GM23338 (cell line): ENCODE data around the gene IMMP2L. TPM values are rescaled to one million over a fixed set of nuclear protein-coding genes. Genes with fewer than 3 reads are reported as not detected.

Experiments used
- ATAC-seq: fragments of 200-7000 bp; cut with Tn5 transposase; 3 replicates; pipeline ENCODE4 v1.9.1; 2020
- DNase-seq: peaks from one replicate; pipeline ENCODE4 v3.0.0-alpha.2; 2015; ENCODE audit warnings: low spot score
- H2AFZ ChIP-seq: fragments of 200-600 bp; sonication (generic); 2 replicates; pipeline ENCODE4 v1.8.0; 2016; ENCODE audit warnings: antibody characterized with exemption, mild to moderate bottlenecking, moderate library complexity
- H3F3A ChIP-seq: fragments of 200-600 bp; sonication (generic); replicated peaks from 2 replicates; pipeline ENCODE4 v1.8.0; 2017; ENCODE audit warnings: antibody characterized with exemption, mixed run types, low read depth
- H3K27ac ChIP-seq: fragments of 200-600 bp; sonication (generic); 2 replicates; pipeline ENCODE4 v1.6.1; 2016; ENCODE audit warnings: low read depth
- H3K27me3 ChIP-seq: fragments of 200-600 bp; sonication (generic); 2 replicates; pipeline ENCODE4 v1.8.0; 2016; ENCODE audit warnings: mild to moderate bottlenecking, mixed run types, moderate library complexity; ENCODE audit not compliant: insufficient read depth
- H3K36me3 ChIP-seq: fragments of 200-600 bp; sonication (generic); 2 replicates; pipeline ENCODE4 v1.8.0; 2016; ENCODE audit warnings: mild to moderate bottlenecking; ENCODE audit not compliant: insufficient read depth
- H3K4me1 ChIP-seq: fragments of 200-600 bp; sonication (generic); 2 replicates; pipeline ENCODE4 v1.8.0; 2016; ENCODE audit warnings: mild to moderate bottlenecking, moderate library complexity; ENCODE audit not compliant: insufficient read depth
- H3K4me2 ChIP-seq: fragments of 200-600 bp; sonication (generic); 2 replicates; pipeline ENCODE4 v1.7.1; 2017; ENCODE audit warnings: mixed run types
- H3K4me3 ChIP-seq: fragments of 200-600 bp; sonication (generic); 2 replicates; pipeline ENCODE4 v1.6.1; 2016; ENCODE audit warnings: mixed run types
- H3K79me2 ChIP-seq: fragments of 200-600 bp; sonication (generic); replicated peaks from 2 replicates; pipeline ENCODE4 v1.8.0; 2017; ENCODE audit warnings: mild to moderate bottlenecking; ENCODE audit not compliant: insufficient read depth
- H3K9me2 ChIP-seq: fragments of 200-600 bp; sonication (generic); 2 replicates; pipeline ENCODE4 v1.8.0; 2017; ENCODE audit not compliant: insufficient read depth
- H4K20me1 ChIP-seq: fragments of 200-600 bp; sonication (generic); replicated peaks from 2 replicates; pipeline ENCODE4 v1.8.0; 2017; ENCODE audit warnings: mild to moderate bottlenecking; ENCODE audit not compliant: insufficient read depth
- H3K27ac Mint-ChIP-seq: 2 replicates; pipeline ENCODE4 v1.8.0; 2020; ENCODE audit warnings: inconsistent platforms, mild to moderate bottlenecking, moderate library complexity, mixed read lengths
- H3K27me3 Mint-ChIP-seq: 3 replicates; pipeline ENCODE4 v1.8.0; 2022; ENCODE audit warnings: low read depth, mild to moderate bottlenecking, moderate library complexity, mixed read lengths, inconsistent platforms; ENCODE audit not compliant: insufficient read depth, poor library complexity
- H3K36me3 Mint-ChIP-seq: 3 replicates; pipeline ENCODE4 v1.8.0; 2021; ENCODE audit warnings: low read depth, mild to moderate bottlenecking, inconsistent platforms, moderate library complexity, mixed read lengths
- H3K4me1 Mint-ChIP-seq: 3 replicates; pipeline ENCODE4 v1.8.0; 2020; ENCODE audit warnings: mild to moderate bottlenecking, inconsistent platforms, mixed read lengths
- H3K4me3 Mint-ChIP-seq: 3 replicates; pipeline ENCODE4 v1.8.0; 2021; ENCODE audit warnings: moderate library complexity, mild to moderate bottlenecking, inconsistent platforms, mixed read lengths
- H3K9me3 Mint-ChIP-seq: 3 replicates; pipeline ENCODE4 v1.8.0; 2020; ENCODE audit warnings: moderate library complexity, mild to moderate bottlenecking, inconsistent platforms, mixed read lengths
- CREB1 ChIP-seq: fragments of 250-450 bp; sonication (Bioruptor Pico); IDR thresholded peaks from 2 replicates; pipeline ENCODE4 v1.5.0; 2020; ENCODE audit warnings: low read depth, mild to moderate bottlenecking, moderate library complexity
- CTCF ChIP-seq, 2 experiments: fragments of 200-600 bp in 1 of 2; sonication (generic) in 1 of 2; conservative IDR thresholded peaks; 2 replicates each; pipeline versions ENCODE4 v1.5.1 to v1.6.1; 2016 to 2017; ENCODE audit warnings: antibody characterized with exemption in 2 of 2, low read depth in 2 of 2, mild to moderate bottlenecking in 2 of 2, moderate library complexity in 1 of 2
- EZH2 ChIP-seq: fragments of 200-600 bp; sonication (generic); IDR thresholded peaks from one replicate; pipeline ENCODE4 v1.8.0; 2017; ENCODE audit warnings: antibody characterized with exemption, mild to moderate bottlenecking, low read depth; ENCODE audit not compliant: unreplicated experiment
- EZH2phosphoT487 ChIP-seq: fragments of 200-600 bp; sonication (generic); IDR thresholded peaks from one replicate; pipeline ENCODE4 v1.8.1; 2018; ENCODE audit warnings: antibody characterized with exemption; ENCODE audit not compliant: unreplicated experiment
- JUNB ChIP-seq: IDR thresholded peaks from one replicate; pipeline ENCODE4 v1.6.1; 2016; ENCODE audit warnings: antibody characterized with exemption; ENCODE audit not compliant: unreplicated experiment
- NANOG ChIP-seq: IDR thresholded peaks from 2 replicates; pipeline ENCODE4 v1.6.1; 2016; ENCODE audit warnings: antibody characterized with exemption, borderline replicate concordance
- POLR2AphosphoS5 ChIP-seq: IDR thresholded peaks from 2 replicates; pipeline ENCODE4 v1.6.1; 2016; ENCODE audit warnings: antibody characterized with exemption, low read depth
- STAT1 ChIP-seq: IDR thresholded peaks from one replicate; pipeline ENCODE4 v1.6.1; 2016; ENCODE audit warnings: antibody characterized with exemption; ENCODE audit not compliant: unreplicated experiment
- ZNF114 ChIP-seq: fragments of 250-450 bp; sonication (Bioruptor Pico); IDR thresholded peaks from 2 replicates; pipeline ENCODE4 v1.5.0; 2020; ENCODE audit warnings: mild to moderate bottlenecking, moderate library complexity
- ZNF331 ChIP-seq: fragments of 250-450 bp; sonication (Bioruptor Pico); IDR thresholded peaks from 2 replicates; pipeline ENCODE4 v1.5.0; 2020; ENCODE audit warnings: low read depth, mild to moderate bottlenecking, moderate library complexity
- ZNF462 ChIP-seq: fragments of 250-450 bp; sonication (Bioruptor Pico); IDR thresholded peaks from 2 replicates; pipeline ENCODE4 v1.5.0; 2020; ENCODE audit warnings: mild to moderate bottlenecking, moderate library complexity
- polyA plus RNA-seq: library from polyadenylated mRNA; unstranded; fragments of >200 nt; fragmentation: Nextera tagmentation; extraction: Ambion mirVana; gene quantifications from 2 replicates; pipeline ENCODE4 v1.2.1, GENCODE V29; 2016
- total RNA-seq: library from RNA; depleted of rRNA; stranded (reverse); fragments of >200 nt; shearing (Covaris generic); gene quantifications from 2 replicates; pipeline ENCODE4 v1.2.3, GENCODE V29; 2014
- TF ChIP-seq, protein P1 (sequence below): IDR thresholded peaks from 2 replicates; pipeline ENCODE4 v1.6.1; 2016; ENCODE audit warnings: antibody characterized with exemption
- TF ChIP-seq, protein P2 (sequence below): IDR thresholded peaks from one replicate; pipeline ENCODE4 v1.6.1; 2018; ENCODE audit warnings: antibody characterized with exemption; ENCODE audit not compliant: unreplicated experiment

The IMMP2L gene
- total and polyA plus RNA-seq, 2 experiments from 2014 or later = 7.3 to 14.0 TPM

GRCh38 chr7:110827287-110827855, 734.9 kb downstream of the IMMP2L start:
- Histone ChIP-seq H2AFZ (no peak overlapping the region), H3K4me1 (no peaks in the 10 kb centered on the region), H3K27me3 (no peaks in the 10 kb centered on the region), H3F3A (no peaks in the 10 kb centered on the region), H4K20me1 (no peaks in the 10 kb centered on the region), H3K27ac (no peak overlapping the region), H3K36me3 (peaks cover 4% of the 10 kb centered on the region; the same call in 1 of the 2 replicates), H3K79me2 (no peaks in the 10 kb centered on the region), H3K9me2 (no peaks in the 10 kb centered on the region), H3K4me2 (no peak overlapping the region), H3K4me3 (no peak overlapping the region)
- TF ChIP-seq, protein P1, sequence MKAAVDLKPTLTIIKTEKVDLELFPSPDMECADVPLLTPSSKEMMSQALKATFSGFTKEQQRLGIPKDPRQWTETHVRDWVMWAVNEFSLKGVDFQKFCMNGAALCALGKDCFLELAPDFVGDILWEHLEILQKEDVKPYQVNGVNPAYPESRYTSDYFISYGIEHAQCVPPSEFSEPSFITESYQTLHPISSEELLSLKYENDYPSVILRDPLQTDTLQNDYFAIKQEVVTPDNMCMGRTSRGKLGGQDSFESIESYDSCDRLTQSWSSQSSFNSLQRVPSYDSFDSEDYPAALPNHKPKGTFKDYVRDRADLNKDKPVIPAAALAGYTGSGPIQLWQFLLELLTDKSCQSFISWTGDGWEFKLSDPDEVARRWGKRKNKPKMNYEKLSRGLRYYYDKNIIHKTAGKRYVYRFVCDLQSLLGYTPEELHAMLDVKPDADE = no peak
- TF ChIP-seq ZNF462 (CRISPR knock-in tag) (no peak), CREB1 (no peak), ZNF331 (CRISPR knock-in tag) (no peak), EZH2 (no peak), STAT1 (no peak), POLR2AphosphoS5 (no peak), JUNB (no peak), CTCF (conservative IDR thresholded peaks at IDR 0.05; ENCODE audit: low read depth in 2 of 2) (no peak), NANOG (no peak), ZNF114 (no peak), EZH2phosphoT487 (no peak)
- TF ChIP-seq, protein P2, sequence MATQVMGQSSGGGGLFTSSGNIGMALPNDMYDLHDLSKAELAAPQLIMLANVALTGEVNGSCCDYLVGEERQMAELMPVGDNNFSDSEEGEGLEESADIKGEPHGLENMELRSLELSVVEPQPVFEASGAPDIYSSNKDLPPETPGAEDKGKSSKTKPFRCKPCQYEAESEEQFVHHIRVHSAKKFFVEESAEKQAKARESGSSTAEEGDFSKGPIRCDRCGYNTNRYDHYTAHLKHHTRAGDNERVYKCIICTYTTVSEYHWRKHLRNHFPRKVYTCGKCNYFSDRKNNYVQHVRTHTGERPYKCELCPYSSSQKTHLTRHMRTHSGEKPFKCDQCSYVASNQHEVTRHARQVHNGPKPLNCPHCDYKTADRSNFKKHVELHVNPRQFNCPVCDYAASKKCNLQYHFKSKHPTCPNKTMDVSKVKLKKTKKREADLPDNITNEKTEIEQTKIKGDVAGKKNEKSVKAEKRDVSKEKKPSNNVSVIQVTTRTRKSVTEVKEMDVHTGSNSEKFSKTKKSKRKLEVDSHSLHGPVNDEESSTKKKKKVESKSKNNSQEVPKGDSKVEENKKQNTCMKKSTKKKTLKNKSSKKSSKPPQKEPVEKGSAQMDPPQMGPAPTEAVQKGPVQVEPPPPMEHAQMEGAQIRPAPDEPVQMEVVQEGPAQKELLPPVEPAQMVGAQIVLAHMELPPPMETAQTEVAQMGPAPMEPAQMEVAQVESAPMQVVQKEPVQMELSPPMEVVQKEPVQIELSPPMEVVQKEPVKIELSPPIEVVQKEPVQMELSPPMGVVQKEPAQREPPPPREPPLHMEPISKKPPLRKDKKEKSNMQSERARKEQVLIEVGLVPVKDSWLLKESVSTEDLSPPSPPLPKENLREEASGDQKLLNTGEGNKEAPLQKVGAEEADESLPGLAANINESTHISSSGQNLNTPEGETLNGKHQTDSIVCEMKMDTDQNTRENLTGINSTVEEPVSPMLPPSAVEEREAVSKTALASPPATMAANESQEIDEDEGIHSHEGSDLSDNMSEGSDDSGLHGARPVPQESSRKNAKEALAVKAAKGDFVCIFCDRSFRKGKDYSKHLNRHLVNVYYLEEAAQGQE = no peak
- no peak for ATAC-seq
- Mint-ChIP-seq H3K4me1 (no peaks in the 10 kb centered on the region), H3K36me3 (no peaks in the 10 kb centered on the region; the same call in 2 of the 3 replicates), H3K27me3 (peaks cover 1% of the 10 kb centered on the region), H3K9me3 (no peaks in the 10 kb centered on the region), H3K27ac (no peak overlapping the region), H3K4me3 (no peak overlapping the region)
- DNase-seq = no peak
